PC-3 (cell line): ENCODE data around the gene ATP5PD.

Experiments used
- EZH2 ChIP-seq: fragments of 300-600 bp; sonication (generic); IDR thresholded peaks from one replicate; pipeline ENCODE4 v1.6.1; 2017; ENCODE audit warnings: antibody characterized with exemption, mild to moderate bottlenecking, low read length; ENCODE audit not compliant: unreplicated experiment
- EZH2phosphoT487 ChIP-seq: fragments of 300-600 bp; sonication (generic); IDR thresholded peaks from 2 replicates; pipeline ENCODE4 v1.6.1; 2018; ENCODE audit warnings: mild to moderate bottlenecking, antibody characterized with exemption, low read length, borderline replicate concordance
- TF ChIP-seq, protein P1 (sequence below): fragments of 300-600 bp; sonication (generic); conservative IDR thresholded peaks from 2 replicates; pipeline ENCODE4 v1.5.1; 2017; ENCODE audit warnings: antibody characterized with exemption, low read depth, mild to moderate bottlenecking, low read length

DNA sequence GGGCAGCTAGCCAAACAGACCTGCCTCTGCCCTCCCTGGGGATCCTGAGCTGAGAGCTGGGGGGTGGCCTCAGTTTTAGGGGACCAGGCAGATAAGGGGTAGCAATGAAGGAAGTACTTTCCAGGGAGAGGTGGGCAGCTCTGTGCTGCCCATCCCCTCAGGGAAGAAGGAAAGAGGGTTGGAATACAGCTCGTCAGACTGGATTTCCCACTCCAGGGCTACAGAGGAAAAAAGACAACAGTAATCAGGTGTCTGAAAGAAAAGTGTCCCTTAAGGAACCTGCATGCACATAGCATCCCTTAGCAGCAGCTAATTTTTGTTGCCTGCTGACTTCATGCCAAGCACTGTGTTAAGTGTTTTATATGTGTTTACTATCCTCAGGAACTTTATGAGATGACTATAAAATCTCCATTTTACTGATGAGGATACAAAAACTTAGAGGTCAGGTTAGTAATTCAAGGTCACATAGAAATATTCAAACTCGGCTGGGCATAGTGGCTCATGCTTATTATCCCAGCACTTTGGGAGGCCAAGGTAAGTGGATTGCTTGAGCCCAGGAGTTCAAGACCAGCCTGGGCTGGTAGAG is 37.5 kb downstream of the ATP5PD start:
- TF ChIP-seq EZH2phosphoT487 (no peak), EZH2 (no peak)
- TF ChIP-seq, protein P1, sequence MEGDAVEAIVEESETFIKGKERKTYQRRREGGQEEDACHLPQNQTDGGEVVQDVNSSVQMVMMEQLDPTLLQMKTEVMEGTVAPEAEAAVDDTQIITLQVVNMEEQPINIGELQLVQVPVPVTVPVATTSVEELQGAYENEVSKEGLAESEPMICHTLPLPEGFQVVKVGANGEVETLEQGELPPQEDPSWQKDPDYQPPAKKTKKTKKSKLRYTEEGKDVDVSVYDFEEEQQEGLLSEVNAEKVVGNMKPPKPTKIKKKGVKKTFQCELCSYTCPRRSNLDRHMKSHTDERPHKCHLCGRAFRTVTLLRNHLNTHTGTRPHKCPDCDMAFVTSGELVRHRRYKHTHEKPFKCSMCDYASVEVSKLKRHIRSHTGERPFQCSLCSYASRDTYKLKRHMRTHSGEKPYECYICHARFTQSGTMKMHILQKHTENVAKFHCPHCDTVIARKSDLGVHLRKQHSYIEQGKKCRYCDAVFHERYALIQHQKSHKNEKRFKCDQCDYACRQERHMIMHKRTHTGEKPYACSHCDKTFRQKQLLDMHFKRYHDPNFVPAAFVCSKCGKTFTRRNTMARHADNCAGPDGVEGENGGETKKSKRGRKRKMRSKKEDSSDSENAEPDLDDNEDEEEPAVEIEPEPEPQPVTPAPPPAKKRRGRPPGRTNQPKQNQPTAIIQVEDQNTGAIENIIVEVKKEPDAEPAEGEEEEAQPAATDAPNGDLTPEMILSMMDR = no peak
